Stomach (tissue), 9 donors: Measurements from ENCODE around the gene CPAMD8. TPM values are rescaled to one million over a fixed set of nuclear protein-coding genes. Genes with fewer than 3 reads are reported as not detected.

ENCODE experiments used
- DNase-seq, 2 donors: peaks; one replicate each; pipeline versions ENCODE4 v3.0.0 to v3.0.0-alpha.2; 2013 to 2019
- H3K27ac ChIP-seq, 5 donors: fragments of 200-600 bp in 4 of 5; sonication (generic) in 4 of 5; one replicate each; pipeline ENCODE4 v1.5.1; 2013 to 2019; ENCODE audit warnings: mild to moderate bottlenecking in 1 of 5, moderate library complexity in 1 of 5
- H3K27me3 ChIP-seq, 3 donors: fragments of 200-600 bp; sonication (generic); one replicate each; pipeline ENCODE4 v1.5.1; 2017 to 2019; ENCODE audit warnings: mixed run types in 1 of 3
- H3K36me3 ChIP-seq, 4 donors: fragments of 200-600 bp; sonication (generic); 1 replicate in 3 of 4; 2 replicates in 1 of 4; pipeline ENCODE4 v1.5.1; 2016 to 2019
- H3K4me1 ChIP-seq, 4 donors: fragments of 200-600 bp; sonication (generic); one replicate each; pipeline ENCODE4 v1.5.1; 2016 to 2019
- H3K4me3 ChIP-seq, 4 donors: fragments of 200-600 bp; sonication (generic) in 3 of 4; one replicate each; pipeline ENCODE4 v1.5.1; 2016 to 2019; ENCODE audit warnings: mild to moderate bottlenecking in 1 of 4
- H3K9me3 ChIP-seq, 4 donors: fragments of 200-600 bp; sonication (generic); one replicate each; pipeline ENCODE4 v1.5.1; 2016 to 2019
- CTCF ChIP-seq, 7 experiments: fragments of 450-650 bp in 4 of 7; fragments of 200-600 bp in 3 of 7; sonication (generic) in 3 of 7; IDR thresholded peaks; one replicate each; pipeline ENCODE4 v1.5.1; 2016 to 2019; ENCODE audit warnings: antibody characterized with exemption in 7 of 7, control low read depth in 2 of 7, mild to moderate bottlenecking in 1 of 7
- EP300 ChIP-seq: sonication (generic); formaldehyde crosslinking; IDR thresholded peaks from one replicate; pipeline ENCODE4 v1.6.1; 2017; ENCODE audit warnings: antibody characterized with exemption
- POLR2A ChIP-seq, 4 donors: fragments of 450-650 bp; IDR thresholded peaks; one replicate each; pipeline ENCODE4 v1.6.1; 2016; ENCODE audit warnings: antibody characterized with exemption in 4 of 4, control low read depth in 2 of 4, mild to moderate bottlenecking in 1 of 4, moderate library complexity in 1 of 4
- POLR2AphosphoS5 ChIP-seq, 3 donors: sonication (generic); formaldehyde crosslinking; IDR thresholded peaks; one replicate each; pipeline ENCODE4 v1.6.1; 2016; ENCODE audit warnings: antibody characterized with exemption in 3 of 3
- WGBS, 5 donors: extraction: QIAGEN DNeasy Blood & Tissue Kit in 3 of 5; methylation state at CpG; one replicate each; pipeline versions ENCODE4 v1.1.5 to v1.1.7; 2013 to 2018; 5-methylcytosine and 5-hydroxymethylcytosine counted together
- intact Hi-C: fragments of 100-400 bp; cut with DNase I; formaldehyde crosslinking; loops from one replicate; pipeline ENCODE4 v1.15.1; 2023; ENCODE audit warnings: low total_unique reads
- polyA plus RNA-seq, 3 donors: library from polyadenylated mRNA; stranded (reverse); fragments of 200-250 nt; gene quantifications; one replicate each; pipeline ENCODE4 v1.2.3, GENCODE V29; 2013
- total RNA-seq, 5 donors: library from RNA; depleted of rRNA; stranded (reverse); fragments of >200 nt; gene quantifications; one replicate each; pipeline versions ENCODE4 v1.1.0 to v1.2.3, GENCODE V29; 2014 to 2016
- donor health status: healthy with polysubstance abuse.
- donor health status: Bipolar disorder and iron deficiency.
- donor health status: healthy.

Gene CPAMD8
- total and polyA plus RNA-seq, 8 donors, result 0.43 to 221 (median 8.6) TPM

DNA sequence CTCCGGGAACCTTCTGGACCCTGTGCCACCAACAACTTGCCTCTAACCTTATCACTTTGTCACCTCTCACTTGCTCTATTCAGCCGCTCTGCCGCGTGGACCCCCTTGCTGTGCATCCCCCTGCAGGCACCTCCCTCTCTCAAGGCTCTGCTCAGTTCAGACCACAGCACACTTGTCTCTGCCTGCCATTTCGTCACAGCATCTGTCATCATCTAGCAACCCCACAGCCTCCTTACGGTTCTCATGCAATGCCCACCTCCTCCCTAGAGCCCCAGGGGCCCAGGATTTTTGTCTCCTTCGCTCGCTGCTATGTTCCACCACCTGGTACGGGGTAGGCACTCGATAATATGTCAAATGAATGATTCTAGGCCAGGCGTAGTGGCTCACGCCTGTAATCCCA, 43.8 kb upstream of the CPAMD8 start:
- Histone ChIP-seq H3K4me3 (no peak overlapping the region), H3K4me1 (peaks cover 8 to 24% (median 16%) of the 10 kb centered on the region in 4 donors), H3K9me3 (no peaks in the 10 kb centered on the region), H3K27ac (no peak overlapping the region), H3K27me3 (no peaks in the 10 kb centered on the region), H3K36me3 (peaks cover 4 to 57% (median 34%) of the 10 kb centered on the region in 4 donors)
- TF ChIP-seq CTCF (IDR thresholded peaks at IDR 0.05) (no peak), POLR2A (IDR thresholded peaks at IDR 0.05) (no peak), POLR2AphosphoS5 (IDR thresholded peaks at IDR 0.05) (no peak), EP300 (no peak)
- no peak for DNase-seq
- WGBS, 5 donors, result 89 to 95% (median 90%) methylated on average over 12 of the region's 12 CpGs
- intact Hi-C loops, result loop anchor here (5.0 to 10.0 kb wide), 2 partner anchors 54 to 207 kb away; no protein-coding TSS in a partner anchor

GRCh38 chr19:17069193-17069592, 42.6 kb upstream of the CPAMD8 start:
- no peak for DNase-seq
- WGBS, 5 donors, result 75 to 88% (median 81%) methylated on average over 9 of the region's 9 CpGs
- peaks cover 4 to 57% (median 34%) of the 10 kb centered on the region in 4 donors for H3K36me3 ChIP-seq
- no peaks in the 10 kb centered on the region for H3K9me3 ChIP-seq
- H3K27me3 ChIP-seq, result no peaks in the 10 kb centered on the region
- H3K4me3 ChIP-seq, result no peak overlapping the region
- TF ChIP-seq POLR2AphosphoS5 (IDR thresholded peaks at IDR 0.05), result no peak
- no peak for TF ChIP-seq POLR2A (IDR thresholded peaks at IDR 0.05)
- TF ChIP-seq EP300, result no peak
- TF ChIP-seq CTCF (IDR thresholded peaks at IDR 0.05), result no peak
- intact Hi-C loops, result loop anchor here (10.0 kb wide), 1 partner anchor 86 kb away; no protein-coding TSS in a partner anchor
- H3K4me1 ChIP-seq, result peaks cover 4 to 17% (median 10%) of the 10 kb centered on the region in 4 donors
- no peak overlapping the region for H3K27ac ChIP-seq

- no peak for DNase-seq
- intact Hi-C loops, result loop anchor here (10.0 kb wide), 1 partner anchor 91 kb away; no protein-coding TSS in a partner anchor
- H3K4me1 ChIP-seq, result peaks cover 0 to 6% (median 3%) of the 10 kb centered on the region in 4 donors
- 74 to 93% (median 88%) methylated on average over 2 of the region's 2 CpGs for WGBS, 5 donors
- H3K4me3 ChIP-seq, result no peak overlapping the region
- H3K36me3 ChIP-seq, result peaks cover 10 to 51% (median 42%) of the 10 kb centered on the region in 4 donors
- H3K27ac ChIP-seq, result no peak overlapping the region
- H3K27me3 ChIP-seq, result no peaks in the 10 kb centered on the region
- TF ChIP-seq CTCF (IDR thresholded peaks at IDR 0.05) (no peak), EP300 (no peak), POLR2AphosphoS5 (IDR thresholded peaks at IDR 0.05) (no peak), POLR2A (IDR thresholded peaks at IDR 0.05) (no peak)
- peaks cover 0 to 10% (median 5%) of the 10 kb centered on the region in 4 donors for H3K9me3 ChIP-seq
Measured at GRCh38 chr19:17063428-17063827, 36.8 kb upstream of the CPAMD8 start.

DNA sequence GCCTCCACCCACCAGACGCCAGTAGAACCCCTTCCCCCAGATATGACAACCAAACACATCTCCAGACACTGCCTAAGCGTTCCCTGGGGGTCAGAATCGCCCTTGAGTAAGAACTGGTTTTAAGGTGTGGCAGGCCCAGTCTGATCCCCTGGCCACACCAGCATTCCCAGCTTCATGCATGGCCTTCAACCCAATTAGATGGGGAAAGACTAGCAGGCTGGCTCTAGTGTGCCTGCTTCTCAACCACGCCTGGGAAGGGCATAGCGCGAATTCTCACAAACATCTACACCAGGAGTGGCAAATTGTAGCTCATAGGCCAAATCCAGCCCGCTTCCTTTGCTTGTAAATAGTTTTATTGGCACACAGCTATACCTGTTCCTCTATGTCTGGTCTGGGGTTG, 35.1 kb upstream of the CPAMD8 start:
- peaks cover 0 to 18% (median 9%) of the 10 kb centered on the region in 4 donors for H3K9me3 ChIP-seq
- no peak overlapping the region for H3K27ac ChIP-seq
- H3K4me1 ChIP-seq, result no peaks in the 10 kb centered on the region
- WGBS, 5 donors, result 89 to 97% (median 95%) methylated on average over 7 of the region's 7 CpGs
- intact Hi-C loops, result loop anchor here (10.0 kb wide), 1 partner anchor 93 kb away; no protein-coding TSS in a partner anchor
- no peak for DNase-seq
- no peak overlapping the region for H3K4me3 ChIP-seq
- H3K36me3 ChIP-seq, result peaks cover 19 to 63% (median 53%) of the 10 kb centered on the region in 4 donors
- no peaks in the 10 kb centered on the region for H3K27me3 ChIP-seq
- TF ChIP-seq POLR2A (IDR thresholded peaks at IDR 0.05), result no peak
- no peak for TF ChIP-seq POLR2AphosphoS5 (IDR thresholded peaks at IDR 0.05)
- no peak for TF ChIP-seq EP300
- TF ChIP-seq CTCF (IDR thresholded peaks at IDR 0.05), result no peak
